LoVo (cell line): ENCODE results near the gene CORO7.
"Not testable (repeated sequence)": the region's sequence is repeated elsewhere in the genome, so short reads cannot be mapped to it uniquely, and the experiment has no call there.

Experiments used
- DNase-seq: peaks from one replicate; pipeline ENCODE4 v3.0.0-alpha.2; 2016; ENCODE audit warnings: low spot score

CORO7 gene

GRCh38 chr16:4402439-4403132 is 13.8 kb downstream of the CORO7 start:
- peak; percentile 62 for DNase-seq

GRCh38 chr16:4401510-4401909 is 14.9 kb downstream of the CORO7 start:
- no peak for DNase-seq

- no peak for DNase-seq
Observed at GRCh38 chr16:4401094-4401501, 15.3 kb downstream of the CORO7 start.

GRCh38 chr16:4399001-4399730 is 17.2 kb downstream of the CORO7 start:
- no peak for DNase-seq

GRCh38 chr16:4395055-4395726 is 21.2 kb downstream of the CORO7 start:
- DNase-seq: no peak

GRCh38 chr16:4393850-4394249 is 22.5 kb downstream of the CORO7 start:
- DNase-seq: not testable (repeated sequence)

GRCh38 chr16:4393240-4393600 is 23.2 kb downstream of the CORO7 start:
- no peak for DNase-seq

GRCh38 chr16:4392382-4393239 is 23.8 kb downstream of the CORO7 start:
- no peak for DNase-seq

- DNase-seq: no peak
Observed at GRCh38 chr16:4391631-4392381, 24.6 kb downstream of the CORO7 start.

- DNase-seq: no peak
Observed at GRCh38 chr16:4390266-4391260, 25.8 kb downstream of the CORO7 start.

- DNase-seq: no peak
Observed at GRCh38 chr16:4389051-4389955, 27.1 kb downstream of the CORO7 start.

GRCh38 chr16:4388271-4389021 is 27.9 kb downstream of the CORO7 start:
- DNase-seq: no peak

GRCh38 chr16:4387781-4388180 is 28.6 kb downstream of the CORO7 start:
- DNase-seq: no peak

GRCh38 chr16:4386951-4387565 is 29.3 kb downstream of the CORO7 start:
- no peak for DNase-seq

- no peak for DNase-seq
Observed at GRCh38 chr16:4386451-4386805, 30.0 kb downstream of the CORO7 start.

GRCh38 chr16:4385789-4386450 is 30.5 kb downstream of the CORO7 start:
- no peak for DNase-seq

- no peak for DNase-seq
Observed at GRCh38 chr16:4385066-4385788, 31.2 kb downstream of the CORO7 start.
